Eye (tissue), 1 donor: ENCODE data around the gene C1orf232.

Experiments
- DNase-seq: peaks from one replicate; pipeline ENCODE4 v3.0.0-alpha.2; 2015

Gene C1orf232

GRCh38 chr1:26168410-26169197 lies at the start of gene C1orf232:
Gene C1orf232 (minus strand): TSS chr1:26168963. CDS start chr1:26168499, 464 bp downstream.
- peak; percentile 84 for DNase-seq

- no peak for DNase-seq
These were observed 46.5 kb upstream of the C1orf232 start for GRCh38 chr1:26215246-26215645.

- DNase-seq, result no peak
These were observed 44.7 kb upstream of the C1orf232 start for GRCh38 chr1:26213335-26213905.

GRCh38 chr1:26212726-26213125 lies 44.0 kb upstream of the C1orf232 start:
- DNase-seq, result no peak

- DNase-seq, result no peak
These were observed 41.5 kb upstream of the C1orf232 start for GRCh38 chr1:26210147-26210870.

GRCh38 chr1:26203642-26204318 lies 35.0 kb upstream of the C1orf232 start:
- DNase-seq, result no peak

- no peak for DNase-seq
These were observed 31.6 kb upstream of the C1orf232 start for GRCh38 chr1:26200413-26200812.

- no peak for DNase-seq
These were observed 29.1 kb upstream of the C1orf232 start for GRCh38 chr1:26197813-26198212.

- DNase-seq, result no peak
These were observed 28.5 kb upstream of the C1orf232 start for GRCh38 chr1:26197301-26197700.

- no peak for DNase-seq
These were observed 27.0 kb upstream of the C1orf232 start for GRCh38 chr1:26195805-26196204.

- DNase-seq, result no peak
These were observed 23.0 kb upstream of the C1orf232 start for GRCh38 chr1:26191739-26192138.

GRCh38 chr1:26190373-26190987 lies 21.7 kb upstream of the C1orf232 start, which contains the start of gene CATSPER4:
Gene CATSPER4 (plus strand): TSS chr1:26190602. CDS start chr1:26190628, 26 bp downstream.
- DNase-seq, result peak; percentile 79

- no peak for DNase-seq
These were observed 21.1 kb upstream of the C1orf232 start for GRCh38 chr1:26189751-26190275.

GRCh38 chr1:26189331-26189730 lies 20.6 kb upstream of the C1orf232 start:
- DNase-seq, result no peak

GRCh38 chr1:26188477-26188876 lies 19.7 kb upstream of the C1orf232 start:
- no peak for DNase-seq

GRCh38 chr1:26187882-26188281 lies 19.1 kb upstream of the C1orf232 start:
- no peak for DNase-seq

- DNase-seq, result no peak
These were observed 16.1 kb upstream of the C1orf232 start for GRCh38 chr1:26184883-26185282.

GRCh38 chr1:26184086-26184485 lies 15.3 kb upstream of the C1orf232 start:
- DNase-seq, result no peak

GRCh38 chr1:26182383-26182696 lies 13.6 kb upstream of the C1orf232 start:
- no peak for DNase-seq

- DNase-seq, result no peak
These were observed 13.0 kb upstream of the C1orf232 start for GRCh38 chr1:26181586-26182382.

GRCh38 chr1:26180010-26180506 lies 11.3 kb upstream of the C1orf232 start:
- DNase-seq, result no peak
